Measurements from ENCODE around the gene SMIM14.

SMIM14 gene

GRCh38 chr4:39571054-39571453, 67.6 kb downstream of the SMIM14 start:
- Histone ChIP-seq H4K8ac (ENCODE audit: low read length) (no peak overlapping the region), H3K4ac (ENCODE audit: low read depth in 1 of 2, low read length in 2 of 2) (no peak overlapping the region), H2AFZ (ENCODE audit: low read depth, low read length) (no peak overlapping the region), H3K79me1 (replicated peaks; ENCODE audit: low read length, poor library complexity, severe bottlenecking) (no peaks in the 10 kb centered on the region), H3K4me2 (ENCODE audit: low read length, poor library complexity, severe bottlenecking) (no peak overlapping the region), H2BK120ac (ENCODE audit: low read depth, low read length) (no peak overlapping the region), H3K23ac (ENCODE audit: low read length in 2 of 2) (no peak overlapping the region), H3K14ac (ENCODE audit: low read length in 2 of 2) (no peak overlapping the region), H3K9me3 (ENCODE audit: control insufficient read depth, low read length) (no peaks in the 10 kb centered on the region), H2BK5ac (ENCODE audit: low read depth, low read length, poor library complexity, severe bottlenecking) (no peak overlapping the region), H2BK15ac (ENCODE audit: low read depth, poor library complexity, severe bottlenecking) (no peak overlapping the region), H3K27me3 (ENCODE audit: control insufficient read depth in 1 of 2, insufficient read depth in 1 of 2, low read length in 2 of 2) (no peaks in the 10 kb centered on the region), H2BK12ac (ENCODE audit: low read length in 2 of 2) (no peak overlapping the region), H2AK5ac (ENCODE audit: low read length, severe bottlenecking) (no peak overlapping the region), H3K4me1 (ENCODE audit: control insufficient read depth, insufficient read depth, low read depth, low read length) (no peaks in the 10 kb centered on the region), H3K36me3 (ENCODE audit: control insufficient read depth in 1 of 2, insufficient read depth in 2 of 2, low read depth in 1 of 2, low read length in 2 of 2) (peaks cover 5 to 37% of the 10 kb centered on the region in 2 experiments), H3K9ac (ENCODE audit: low read length) (no peak overlapping the region), H3K27ac (ENCODE audit: low read length, poor library complexity, severe bottlenecking) (no peak overlapping the region), H4K91ac (ENCODE audit: low read length) (no peak overlapping the region), H3K4me3 (ENCODE audit: insufficient read depth in 1 of 2, low read depth in 1 of 2, low read length in 2 of 2) (no peak overlapping the region), H3K18ac (ENCODE audit: low read depth in 1 of 2, low read length in 2 of 2) (no peak overlapping the region)
- WGBS, result 56% methylated on average over 4 of the region's 4 CpGs
- peak; percentile 71 for DNase-seq

GRCh38 chr4:39569209-39569608, 69.5 kb downstream of the SMIM14 start:
- Histone ChIP-seq H3K4ac (ENCODE audit: low read depth in 1 of 2, low read length in 2 of 2) (peak overlapping the region in 1 of 2 experiments; percentile 15), H4K91ac (ENCODE audit: low read length) (no peak overlapping the region), H3K9me3 (ENCODE audit: control insufficient read depth, low read length) (no peaks in the 10 kb centered on the region), H3K14ac (ENCODE audit: low read length in 2 of 2) (no peak overlapping the region), H3K79me1 (replicated peaks; ENCODE audit: low read length, poor library complexity, severe bottlenecking) (no peaks in the 10 kb centered on the region), H3K23ac (ENCODE audit: low read length in 2 of 2) (no peak overlapping the region), H2BK5ac (ENCODE audit: low read depth, low read length, poor library complexity, severe bottlenecking) (no peak overlapping the region), H2BK120ac (ENCODE audit: low read depth, low read length) (no peak overlapping the region), H2BK12ac (ENCODE audit: low read length in 2 of 2) (no peak overlapping the region), H3K18ac (ENCODE audit: low read depth in 1 of 2, low read length in 2 of 2) (no peak overlapping the region), H3K27me3 (ENCODE audit: control insufficient read depth in 1 of 2, insufficient read depth in 1 of 2, low read length in 2 of 2) (no peaks in the 10 kb centered on the region), H3K9ac (ENCODE audit: low read length) (no peak overlapping the region), H3K4me3 (ENCODE audit: insufficient read depth in 1 of 2, low read depth in 1 of 2, low read length in 2 of 2) (no peak overlapping the region), H3K36me3 (ENCODE audit: control insufficient read depth in 1 of 2, insufficient read depth in 2 of 2, low read depth in 1 of 2, low read length in 2 of 2) (peaks cover 10 to 50% of the 10 kb centered on the region in 2 experiments), H3K27ac (ENCODE audit: low read length, poor library complexity, severe bottlenecking) (no peak overlapping the region), H3K4me2 (ENCODE audit: low read length, poor library complexity, severe bottlenecking) (no peak overlapping the region), H2BK15ac (ENCODE audit: low read depth, poor library complexity, severe bottlenecking) (no peak overlapping the region), H2AFZ (ENCODE audit: low read depth, low read length) (no peak overlapping the region), H3K4me1 (ENCODE audit: control insufficient read depth, insufficient read depth, low read depth, low read length) (no peaks in the 10 kb centered on the region), H2AK5ac (ENCODE audit: low read length, severe bottlenecking) (no peak overlapping the region), H4K8ac (ENCODE audit: low read length) (no peak overlapping the region)
- DNase-seq, result no peak
- WGBS, result 89% methylated on average over 2 of the region's 4 CpGs

DNA sequence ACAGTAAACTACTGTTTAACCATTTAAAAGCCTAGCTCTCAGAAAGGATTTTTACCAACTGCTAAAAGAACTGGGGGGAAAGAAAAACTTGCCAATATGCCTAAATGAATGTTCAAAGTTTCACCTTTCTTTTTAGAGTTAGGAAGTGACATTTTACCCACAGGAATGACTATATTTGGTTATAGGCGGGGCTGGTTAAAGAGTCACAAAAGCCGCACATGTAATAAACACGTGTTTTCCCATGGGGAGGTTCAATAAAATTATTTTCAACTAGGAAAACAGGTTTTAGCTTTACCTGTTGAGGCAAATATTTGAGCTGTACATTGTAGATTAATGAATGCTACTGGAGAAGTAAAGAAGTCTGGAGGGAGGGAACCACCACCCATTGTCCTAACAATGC, 69.9 kb downstream of the SMIM14 start:
- no peak overlapping the region for H2AK5ac ChIP-seq (ENCODE audit: low read length, severe bottlenecking)
- no peak overlapping the region for H2BK12ac ChIP-seq (ENCODE audit: low read length in 2 of 2)
- no peak for DNase-seq
- no peaks in the 10 kb centered on the region for H3K27me3 ChIP-seq (ENCODE audit: control insufficient read depth in 1 of 2, insufficient read depth in 1 of 2, low read length in 2 of 2)
- no peak overlapping the region for H3K4me2 ChIP-seq (ENCODE audit: low read length, poor library complexity, severe bottlenecking)
- no peaks in the 10 kb centered on the region for H3K9me3 ChIP-seq (ENCODE audit: control insufficient read depth, low read length)
- H3K27ac ChIP-seq (ENCODE audit: low read length, poor library complexity, severe bottlenecking), result no peak overlapping the region
- no peak overlapping the region for H3K23ac ChIP-seq (ENCODE audit: low read length in 2 of 2)
- H2BK15ac ChIP-seq (ENCODE audit: low read depth, poor library complexity, severe bottlenecking), result no peak overlapping the region
- no peak overlapping the region for H4K8ac ChIP-seq (ENCODE audit: low read length)
- no peak overlapping the region for H3K18ac ChIP-seq (ENCODE audit: low read depth in 1 of 2, low read length in 2 of 2)
- H3K79me1 ChIP-seq (replicated peaks; ENCODE audit: low read length, poor library complexity, severe bottlenecking), result no peaks in the 10 kb centered on the region
- no peaks in the 10 kb centered on the region for H3K4me1 ChIP-seq (ENCODE audit: control insufficient read depth, insufficient read depth, low read depth, low read length)
- H2BK5ac ChIP-seq (ENCODE audit: low read depth, low read length, poor library complexity, severe bottlenecking), result no peak overlapping the region
- H3K14ac ChIP-seq (ENCODE audit: low read length in 2 of 2), result no peak overlapping the region
- WGBS, result 90% methylated on average over 3 of the region's 3 CpGs
- H3K4ac ChIP-seq (ENCODE audit: low read depth in 1 of 2, low read length in 2 of 2), result no peak overlapping the region
- H2AFZ ChIP-seq (ENCODE audit: low read depth, low read length), result no peak overlapping the region
- H4K91ac ChIP-seq (ENCODE audit: low read length), result no peak overlapping the region
- peaks cover 10 to 54% of the 10 kb centered on the region in 2 experiments for H3K36me3 ChIP-seq (ENCODE audit: control insufficient read depth in 1 of 2, insufficient read depth in 2 of 2, low read depth in 1 of 2, low read length in 2 of 2)
- H2BK120ac ChIP-seq (ENCODE audit: low read depth, low read length), result no peak overlapping the region
- H3K9ac ChIP-seq (ENCODE audit: low read length), result no peak overlapping the region
- no peak overlapping the region for H3K4me3 ChIP-seq (ENCODE audit: insufficient read depth in 1 of 2, low read depth in 1 of 2, low read length in 2 of 2)

- H3K14ac ChIP-seq (ENCODE audit: low read length in 2 of 2), result no peak overlapping the region
- H2BK15ac ChIP-seq (ENCODE audit: low read depth, poor library complexity, severe bottlenecking), result no peak overlapping the region
- H3K79me1 ChIP-seq (replicated peaks; ENCODE audit: low read length, poor library complexity, severe bottlenecking), result no peaks in the 10 kb centered on the region
- H3K4me1 ChIP-seq (ENCODE audit: control insufficient read depth, insufficient read depth, low read depth, low read length), result no peaks in the 10 kb centered on the region
- no peak overlapping the region for H3K23ac ChIP-seq (ENCODE audit: low read length in 2 of 2)
- H3K27me3 ChIP-seq (ENCODE audit: control insufficient read depth in 1 of 2, insufficient read depth in 1 of 2, low read length in 2 of 2), result no peaks in the 10 kb centered on the region
- H3K9me3 ChIP-seq (ENCODE audit: control insufficient read depth, low read length), result no peaks in the 10 kb centered on the region
- no peak overlapping the region for H2BK5ac ChIP-seq (ENCODE audit: low read depth, low read length, poor library complexity, severe bottlenecking)
- H3K4me3 ChIP-seq (ENCODE audit: insufficient read depth in 1 of 2, low read depth in 1 of 2, low read length in 2 of 2), result no peak overlapping the region
- WGBS, result 59% methylated on average over 6 of the region's 6 CpGs
- H2AK5ac ChIP-seq (ENCODE audit: low read length, severe bottlenecking), result no peak overlapping the region
- H3K9ac ChIP-seq (ENCODE audit: low read length), result peak overlapping the region; percentile 45
- H3K4me2 ChIP-seq (ENCODE audit: low read length, poor library complexity, severe bottlenecking), result no peak overlapping the region
- H3K27ac ChIP-seq (ENCODE audit: low read length, poor library complexity, severe bottlenecking), result peak overlapping the region; percentile 67
- peaks cover 7 to 48% of the 10 kb centered on the region in 2 experiments for H3K36me3 ChIP-seq (ENCODE audit: control insufficient read depth in 1 of 2, insufficient read depth in 2 of 2, low read depth in 1 of 2, low read length in 2 of 2)
- no peak overlapping the region for H4K8ac ChIP-seq (ENCODE audit: low read length)
- H3K18ac ChIP-seq (ENCODE audit: low read depth in 1 of 2, low read length in 2 of 2), result no peak overlapping the region
- no peak overlapping the region for H3K4ac ChIP-seq (ENCODE audit: low read depth in 1 of 2, low read length in 2 of 2)
- H4K91ac ChIP-seq (ENCODE audit: low read length), result no peak overlapping the region
- no peak overlapping the region for H2BK120ac ChIP-seq (ENCODE audit: low read depth, low read length)
- H2AFZ ChIP-seq (ENCODE audit: low read depth, low read length), result no peak overlapping the region
- DNase-seq, result peak; percentile 94
- no peak overlapping the region for H2BK12ac ChIP-seq (ENCODE audit: low read length in 2 of 2)
These were observed 72.6 kb downstream of the SMIM14 start for GRCh38 chr4:39565878-39566600.

Measured in mesenchymal stem cell (in vitro differentiated cells and primary cell).